Body of pancreas (tissue), 4 donors: ENCODE data around the gene MPL.

Experiments used
- POLR2A ChIP-seq, 3 donors: fragments of 450-650 bp; IDR thresholded peaks; one replicate each; pipeline ENCODE4 v1.6.1; 2016; ENCODE audit warnings: antibody characterized with exemption in 3 of 3, mild to moderate bottlenecking in 2 of 3
- TF ChIP-seq, protein P1 (sequence below), 7 experiments: fragments of 450-650 bp in 4 of 7; fragments of 200-600 bp in 3 of 7; sonication (generic) in 3 of 7; IDR thresholded peaks; one replicate each; pipeline ENCODE4 v1.5.1; 2016 to 2019; ENCODE audit warnings: antibody characterized with exemption in 7 of 7

DNA sequence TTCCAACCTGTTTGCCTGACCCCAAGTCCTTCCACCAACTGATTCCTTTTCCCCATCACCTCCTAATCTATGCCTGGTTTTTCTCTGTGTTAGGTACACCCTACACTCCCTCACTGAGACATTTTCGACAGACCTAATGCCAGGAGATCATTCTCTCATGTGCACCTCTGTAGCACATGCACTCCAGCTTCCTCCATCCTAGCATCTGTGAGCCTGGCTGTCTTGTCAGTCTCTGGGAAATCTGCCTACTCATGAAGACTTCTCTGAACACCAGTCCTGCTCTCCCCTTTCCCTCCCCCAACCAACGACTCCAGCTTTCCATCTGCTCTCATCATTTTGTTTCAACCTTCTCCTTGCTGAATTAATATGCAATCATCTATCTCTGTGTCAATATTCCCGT is 51.0 kb downstream of the MPL start:
- TF ChIP-seq, protein P1, sequence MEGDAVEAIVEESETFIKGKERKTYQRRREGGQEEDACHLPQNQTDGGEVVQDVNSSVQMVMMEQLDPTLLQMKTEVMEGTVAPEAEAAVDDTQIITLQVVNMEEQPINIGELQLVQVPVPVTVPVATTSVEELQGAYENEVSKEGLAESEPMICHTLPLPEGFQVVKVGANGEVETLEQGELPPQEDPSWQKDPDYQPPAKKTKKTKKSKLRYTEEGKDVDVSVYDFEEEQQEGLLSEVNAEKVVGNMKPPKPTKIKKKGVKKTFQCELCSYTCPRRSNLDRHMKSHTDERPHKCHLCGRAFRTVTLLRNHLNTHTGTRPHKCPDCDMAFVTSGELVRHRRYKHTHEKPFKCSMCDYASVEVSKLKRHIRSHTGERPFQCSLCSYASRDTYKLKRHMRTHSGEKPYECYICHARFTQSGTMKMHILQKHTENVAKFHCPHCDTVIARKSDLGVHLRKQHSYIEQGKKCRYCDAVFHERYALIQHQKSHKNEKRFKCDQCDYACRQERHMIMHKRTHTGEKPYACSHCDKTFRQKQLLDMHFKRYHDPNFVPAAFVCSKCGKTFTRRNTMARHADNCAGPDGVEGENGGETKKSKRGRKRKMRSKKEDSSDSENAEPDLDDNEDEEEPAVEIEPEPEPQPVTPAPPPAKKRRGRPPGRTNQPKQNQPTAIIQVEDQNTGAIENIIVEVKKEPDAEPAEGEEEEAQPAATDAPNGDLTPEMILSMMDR (IDR thresholded peaks at IDR 0.05) = no peak
- TF ChIP-seq POLR2A (IDR thresholded peaks at IDR 0.05) = no peak
